Measurements from ENCODE around the gene CLTB. TPM values are rescaled to one million over a fixed set of nuclear protein-coding genes. Genes with fewer than 3 reads are reported as not detected.
A peak's percentile ranks its signal among the peaks of the same experiment; 100 is the strongest.

Gene CLTB
- total and polyA plus RNA-seq, 2 of the 13 experiments (the other 11 are each of a cell fraction or from before 2014, with no cell fraction given), result 23.3 to 33.8 TPM

- POLR2A ChIA-PET, result no interaction called here
- Histone ChIP-seq H3K4me3 (replicated peaks in 1 of 3; ENCODE audit: insufficient read depth in 1 of 3, low read depth in 2 of 3, low read length in 3 of 3) (no peak overlapping the region), H2AFZ (ENCODE audit: low read length) (no peak overlapping the region), H3K27me3 (ENCODE audit: control insufficient read depth in 1 of 2, insufficient read depth in 2 of 2, low read length in 2 of 2) (no peaks in the 10 kb centered on the region), H4K20me1 (ENCODE audit: insufficient read depth, low read length) (peaks cover 11% of the 10 kb centered on the region; the same call in 1 of the 2 replicates), H3K36me3 (replicated peaks in 1 of 2; ENCODE audit: control insufficient read depth in 1 of 2, insufficient read depth in 2 of 2, low read length in 2 of 2) (peaks cover 18 to 55% of the 10 kb centered on the region in 2 experiments), H3K79me2 (ENCODE audit: insufficient read depth, low read length) (peaks cover 29% of the 10 kb centered on the region), H3K9me3 (ENCODE audit: low read length) (no peaks in the 10 kb centered on the region), H3K4me1 (ENCODE audit: insufficient read depth, low read length) (peaks cover 21% of the 10 kb centered on the region), H3K9ac (ENCODE audit: insufficient read depth, low read depth, low read length) (no peak overlapping the region), H3K27ac (ENCODE audit: extremely low read length, insufficient read depth, low read length) (no peak overlapping the region), H3K4me2 (ENCODE audit: low read depth, low read length) (no peak overlapping the region)
- intact Hi-C loops (cut with micrococcal nuclease; ENCODE audit: unreplicated experiment), result no loop called here
- DNase-seq (ENCODE audit: low spot score), result no peak
- FAIRE-seq, result no peak
- CTCF ChIA-PET (ENCODE audit: low intra/inter-chr PET ratio, low total read pairs), result no interaction called here
- ATAC-seq, result peak; percentile 11; the same call in 2 of the 3 replicates
- no CpG with 5 or more reads among the region's 3 CpGs for WGBS (ENCODE audit: low lambda C conversion rate)
- in situ Hi-C loops (cut with HindIII; ENCODE audit: extremely low pct_ligation_motif_present, low pct_unique_long_range_greater_than_20kb), result no loop called here
- no TSS peak for BruUV-seq (replicated peaks)
- no peak for TF ChIP-seq ZNF788 (CRISPR knock-in tag; IDR thresholded peaks at IDR 0.05; ENCODE audit: borderline replicate concordance)
- TF ChIP-seq ZNF720 (CRISPR knock-in tag; IDR thresholded peaks at IDR 0.05), result no peak
- TF ChIP-seq KDM1A (CRISPR knock-in tag; IDR thresholded peaks at IDR 0.05), result no peak
- TF ChIP-seq ZHX2 (IDR thresholded peaks at IDR 0.05; ENCODE audit: low read depth), result no peak
- TF ChIP-seq ZHX2 (CRISPR knock-in tag; IDR thresholded peaks at IDR 0.05; ENCODE audit: borderline replicate concordance), result no peak
- TF ChIP-seq THAP9 (CRISPR knock-in tag; IDR thresholded peaks at IDR 0.05; ENCODE audit: borderline replicate concordance), result no peak
- no peak for TF ChIP-seq HMGXB3 (CRISPR knock-in tag; IDR thresholded peaks at IDR 0.05; ENCODE audit: borderline replicate concordance)
- no peak for TF ChIP-seq TARDBP (CRISPR knock-in tag; IDR thresholded peaks at IDR 0.05)
- no peak for TF ChIP-seq JUNB (CRISPR knock-in tag; IDR thresholded peaks at IDR 0.05; ENCODE audit: borderline replicate concordance)
- TF ChIP-seq ZNF446 (CRISPR knock-in tag; IDR thresholded peaks at IDR 0.05), result no peak
- no peak for TF ChIP-seq ZSCAN22 (CRISPR knock-in tag; IDR thresholded peaks at IDR 0.05)
- no peak for TF ChIP-seq ZNF792 (CRISPR knock-in tag; IDR thresholded peaks at IDR 0.05)
- no peak for TF ChIP-seq ETV6 (CRISPR knock-in tag; conservative IDR thresholded peaks at IDR 0.05)
Measured at GRCh38 chr5:176382721-176383120, 33.6 kb downstream of the CLTB start.

Data from HepG2 (cell line).